GM23338 (cell line): ENCODE measurements around the gene FAM8A1. TPM values are rescaled to one million over a fixed set of nuclear protein-coding genes. Genes with fewer than 3 reads are reported as not detected.
A peak's percentile ranks its signal among the peaks of the same experiment; 100 is the strongest.

Source experiments
- ATAC-seq: fragments of 200-7000 bp; cut with Tn5 transposase; 3 replicates; pipeline ENCODE4 v1.9.1; 2020
- DNase-seq: peaks from one replicate; pipeline ENCODE4 v3.0.0-alpha.2; 2015; ENCODE audit warnings: low spot score
- H2AFZ ChIP-seq: fragments of 200-600 bp; sonication (generic); 2 replicates; pipeline ENCODE4 v1.8.0; 2016; ENCODE audit warnings: antibody characterized with exemption, mild to moderate bottlenecking, moderate library complexity
- H3F3A ChIP-seq: fragments of 200-600 bp; sonication (generic); replicated peaks from 2 replicates; pipeline ENCODE4 v1.8.0; 2017; ENCODE audit warnings: antibody characterized with exemption, mixed run types, low read depth
- H3K27ac ChIP-seq: fragments of 200-600 bp; sonication (generic); 2 replicates; pipeline ENCODE4 v1.6.1; 2016; ENCODE audit warnings: low read depth
- H3K27me3 ChIP-seq: fragments of 200-600 bp; sonication (generic); 2 replicates; pipeline ENCODE4 v1.8.0; 2016; ENCODE audit warnings: mild to moderate bottlenecking, mixed run types, moderate library complexity; ENCODE audit not compliant: insufficient read depth
- H3K36me3 ChIP-seq: fragments of 200-600 bp; sonication (generic); 2 replicates; pipeline ENCODE4 v1.8.0; 2016; ENCODE audit warnings: mild to moderate bottlenecking; ENCODE audit not compliant: insufficient read depth
- H3K4me1 ChIP-seq: fragments of 200-600 bp; sonication (generic); 2 replicates; pipeline ENCODE4 v1.8.0; 2016; ENCODE audit warnings: mild to moderate bottlenecking, moderate library complexity; ENCODE audit not compliant: insufficient read depth
- H3K4me2 ChIP-seq: fragments of 200-600 bp; sonication (generic); 2 replicates; pipeline ENCODE4 v1.7.1; 2017; ENCODE audit warnings: mixed run types
- H3K4me3 ChIP-seq: fragments of 200-600 bp; sonication (generic); 2 replicates; pipeline ENCODE4 v1.6.1; 2016; ENCODE audit warnings: mixed run types
- H3K79me2 ChIP-seq: fragments of 200-600 bp; sonication (generic); replicated peaks from 2 replicates; pipeline ENCODE4 v1.8.0; 2017; ENCODE audit warnings: mild to moderate bottlenecking; ENCODE audit not compliant: insufficient read depth
- H3K9me2 ChIP-seq: fragments of 200-600 bp; sonication (generic); 2 replicates; pipeline ENCODE4 v1.8.0; 2017; ENCODE audit not compliant: insufficient read depth
- H4K20me1 ChIP-seq: fragments of 200-600 bp; sonication (generic); replicated peaks from 2 replicates; pipeline ENCODE4 v1.8.0; 2017; ENCODE audit warnings: mild to moderate bottlenecking; ENCODE audit not compliant: insufficient read depth
- H3K27ac Mint-ChIP-seq: 2 replicates; pipeline ENCODE4 v1.8.0; 2020; ENCODE audit warnings: inconsistent platforms, mild to moderate bottlenecking, moderate library complexity, mixed read lengths
- H3K27me3 Mint-ChIP-seq: 3 replicates; pipeline ENCODE4 v1.8.0; 2022; ENCODE audit warnings: low read depth, mild to moderate bottlenecking, moderate library complexity, mixed read lengths, inconsistent platforms; ENCODE audit not compliant: insufficient read depth, poor library complexity
- H3K36me3 Mint-ChIP-seq: 3 replicates; pipeline ENCODE4 v1.8.0; 2021; ENCODE audit warnings: low read depth, mild to moderate bottlenecking, inconsistent platforms, moderate library complexity, mixed read lengths
- H3K4me1 Mint-ChIP-seq: 3 replicates; pipeline ENCODE4 v1.8.0; 2020; ENCODE audit warnings: mild to moderate bottlenecking, inconsistent platforms, mixed read lengths
- H3K4me3 Mint-ChIP-seq: 3 replicates; pipeline ENCODE4 v1.8.0; 2021; ENCODE audit warnings: moderate library complexity, mild to moderate bottlenecking, inconsistent platforms, mixed read lengths
- H3K9me3 Mint-ChIP-seq: 3 replicates; pipeline ENCODE4 v1.8.0; 2020; ENCODE audit warnings: moderate library complexity, mild to moderate bottlenecking, inconsistent platforms, mixed read lengths
- CREB1 ChIP-seq: fragments of 250-450 bp; sonication (Bioruptor Pico); IDR thresholded peaks from 2 replicates; pipeline ENCODE4 v1.5.0; 2020; ENCODE audit warnings: low read depth, mild to moderate bottlenecking, moderate library complexity
- ETS1 ChIP-seq: IDR thresholded peaks from 2 replicates; pipeline ENCODE4 v1.6.1; 2016; ENCODE audit warnings: antibody characterized with exemption
- EZH2 ChIP-seq: fragments of 200-600 bp; sonication (generic); IDR thresholded peaks from one replicate; pipeline ENCODE4 v1.8.0; 2017; ENCODE audit warnings: antibody characterized with exemption, mild to moderate bottlenecking, low read depth; ENCODE audit not compliant: unreplicated experiment
- JUNB ChIP-seq: IDR thresholded peaks from one replicate; pipeline ENCODE4 v1.6.1; 2016; ENCODE audit warnings: antibody characterized with exemption; ENCODE audit not compliant: unreplicated experiment
- NANOG ChIP-seq: IDR thresholded peaks from 2 replicates; pipeline ENCODE4 v1.6.1; 2016; ENCODE audit warnings: antibody characterized with exemption, borderline replicate concordance
- POLR2AphosphoS5 ChIP-seq: IDR thresholded peaks from 2 replicates; pipeline ENCODE4 v1.6.1; 2016; ENCODE audit warnings: antibody characterized with exemption, low read depth
- REST ChIP-seq: IDR thresholded peaks from one replicate; pipeline ENCODE4 v1.6.1; 2018; ENCODE audit warnings: antibody characterized with exemption; ENCODE audit not compliant: unreplicated experiment
- STAT1 ChIP-seq: IDR thresholded peaks from one replicate; pipeline ENCODE4 v1.6.1; 2016; ENCODE audit warnings: antibody characterized with exemption; ENCODE audit not compliant: unreplicated experiment
- ZNF331 ChIP-seq: fragments of 250-450 bp; sonication (Bioruptor Pico); IDR thresholded peaks from 2 replicates; pipeline ENCODE4 v1.5.0; 2020; ENCODE audit warnings: low read depth, mild to moderate bottlenecking, moderate library complexity
- polyA plus RNA-seq: library from polyadenylated mRNA; unstranded; fragments of >200 nt; fragmentation: Nextera tagmentation; extraction: Ambion mirVana; gene quantifications from 2 replicates; pipeline ENCODE4 v1.2.1, GENCODE V29; 2016
- total RNA-seq: library from RNA; depleted of rRNA; stranded (reverse); fragments of >200 nt; shearing (Covaris generic); gene quantifications from 2 replicates; pipeline ENCODE4 v1.2.3, GENCODE V29; 2014

The FAM8A1 gene
- total and polyA plus RNA-seq, 2 experiments from 2014 or later = 4.0 to 15.6 TPM

GRCh38 chr6:17565399-17565798, 34.7 kb upstream of the FAM8A1 start:
- Histone ChIP-seq H3K4me3 (no peak overlapping the region), H3K27ac (no peak overlapping the region), H3K79me2 (no peaks in the 10 kb centered on the region), H3K4me2 (no peak overlapping the region), H2AFZ (no peak overlapping the region), H3K36me3 (peaks cover 28% of the 10 kb centered on the region), H3F3A (no peaks in the 10 kb centered on the region), H4K20me1 (no peaks in the 10 kb centered on the region), H3K4me1 (no peaks in the 10 kb centered on the region), H3K9me2 (0 out of 2 replicates have a peak, but pooled peaks cover 5% of the 10 kb centered on the region), H3K27me3 (no peaks in the 10 kb centered on the region)
- Mint-ChIP-seq H3K27ac (no peak overlapping the region), H3K4me1 (no peaks in the 10 kb centered on the region), H3K27me3 (peaks cover 2% of the 10 kb centered on the region), H3K4me3 (no peak overlapping the region), H3K36me3 (peaks cover 38% of the 10 kb centered on the region), H3K9me3 (peaks cover 79% of the 10 kb centered on the region)
- TF ChIP-seq CREB1 (CRISPR knock-in tag) (no peak), POLR2AphosphoS5 (no peak), STAT1 (no peak), REST (no peak), ZNF331 (CRISPR knock-in tag) (no peak)
- DNase-seq = peak; percentile 11
- ATAC-seq = no peak

GRCh38 chr6:17574866-17575560, 25.1 kb upstream of the FAM8A1 start:
- Histone ChIP-seq H3K27ac (no peak overlapping the region), H3K79me2 (no peaks in the 10 kb centered on the region), H4K20me1 (no peaks in the 10 kb centered on the region), H3K4me3 (no peak overlapping the region), H3K4me2 (no peak overlapping the region), H3K9me2 (no peaks in the 10 kb centered on the region), H3K27me3 (0 out of 2 replicates have a peak, but pooled peaks cover 3% of the 10 kb centered on the region), H3F3A (no peaks in the 10 kb centered on the region), H2AFZ (no peak overlapping the region), H3K4me1 (no peaks in the 10 kb centered on the region), H3K36me3 (no peaks in the 10 kb centered on the region; the same call in 1 of the 2 replicates)
- DNase-seq = no peak
- Mint-ChIP-seq H3K36me3 (peaks cover 18% of the 10 kb centered on the region), H3K4me1 (no peaks in the 10 kb centered on the region), H3K27ac (no peak overlapping the region), H3K9me3 (peaks cover 43% of the 10 kb centered on the region), H3K27me3 (no peaks in the 10 kb centered on the region), H3K4me3 (no peak overlapping the region)
- no peak for ATAC-seq
- TF ChIP-seq ZNF331 (CRISPR knock-in tag) (no peak), JUNB (no peak), ETS1 (no peak), NANOG (no peak), POLR2AphosphoS5 (no peak), REST (no peak), EZH2 (no peak), CREB1 (CRISPR knock-in tag) (no peak)
